IMR-90 (cell line): ENCODE measurements around the gene IFIT5.
A peak's percentile ranks its signal among the peaks of the same experiment; 100 is the strongest.

ENCODE experiments used
- FOS ChIP-seq: fragments of 150-350 bp; IDR thresholded peaks from 2 replicates; pipeline ENCODE4 v1.6.1; 2016; ENCODE audit warnings: low read depth, low read length
- NFE2L2 ChIP-seq: fragments of 150-350 bp; IDR thresholded peaks from 2 replicates; pipeline ENCODE4 v1.6.1; 2016; ENCODE audit warnings: low read depth, mild to moderate bottlenecking, low read length
- RAD21 ChIP-seq: IDR thresholded peaks from 2 replicates; pipeline ENCODE4 v1.6.1; 2012; ENCODE audit warnings: low read length, improper control_type of control experiment
- RCOR1 ChIP-seq: IDR thresholded peaks from 2 replicates; pipeline ENCODE4 v1.6.1; 2012; ENCODE audit warnings: mild to moderate bottlenecking, low read length, improper control_type of control experiment; ENCODE audit not compliant: insufficient replicate concordance
- SMC3 ChIP-seq: fragments of 150-350 bp; IDR thresholded peaks from 2 replicates; pipeline ENCODE4 v1.6.1; 2016; ENCODE audit warnings: low read depth, mild to moderate bottlenecking, antibody characterized with exemption, low read length, moderate library complexity
- TF ChIP-seq, protein P1 (sequence below): conservative IDR thresholded peaks from 2 replicates; pipeline ENCODE4 v1.5.1; 2012; ENCODE audit warnings: mild to moderate bottlenecking, low read depth, low read length, improper control_type of control experiment
- TF ChIP-seq, protein P2 (sequence below): fragments of 150-350 bp; IDR thresholded peaks from 2 replicates; pipeline ENCODE4 v1.6.1; 2017; ENCODE audit warnings: mild to moderate bottlenecking, antibody characterized with exemption, low read length, low read depth

DNA sequence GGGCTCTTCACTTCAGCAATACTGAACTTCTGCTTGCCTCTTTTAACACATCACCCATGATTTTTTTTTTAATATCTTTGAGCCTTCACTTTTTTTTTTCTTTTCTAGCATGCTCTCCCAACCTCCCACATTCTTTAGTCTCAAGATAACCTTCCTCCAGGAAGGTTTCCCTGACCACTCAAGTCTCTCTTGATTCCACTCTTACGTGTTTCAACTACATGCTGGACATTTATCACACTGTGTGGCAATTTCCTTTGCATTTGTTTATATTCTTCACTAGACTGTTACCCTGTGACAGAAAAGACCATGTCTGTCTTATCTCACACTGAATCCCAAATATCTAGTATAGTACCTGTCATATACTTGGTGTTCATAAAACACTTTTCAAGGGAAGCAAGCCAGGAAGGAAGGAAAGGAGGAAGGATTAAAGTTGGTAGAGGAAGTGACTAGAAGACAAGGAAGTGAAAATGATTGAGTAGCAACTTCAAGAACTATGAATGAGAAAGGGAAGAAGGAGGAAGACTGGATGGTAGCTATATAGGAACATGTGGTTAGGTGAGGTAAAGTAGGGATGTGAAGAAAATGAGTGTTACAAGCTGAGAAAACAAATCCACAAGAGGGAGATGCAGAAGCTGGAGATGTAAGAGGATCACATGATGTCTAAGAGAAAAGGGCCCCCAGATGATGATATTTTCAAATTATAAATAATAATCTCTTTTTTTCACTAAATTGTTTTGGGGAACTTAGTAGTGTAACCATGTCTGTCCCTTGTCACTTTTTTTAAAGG is 40.4 kb downstream of the IFIT5 start:
- TF ChIP-seq, protein P1, sequence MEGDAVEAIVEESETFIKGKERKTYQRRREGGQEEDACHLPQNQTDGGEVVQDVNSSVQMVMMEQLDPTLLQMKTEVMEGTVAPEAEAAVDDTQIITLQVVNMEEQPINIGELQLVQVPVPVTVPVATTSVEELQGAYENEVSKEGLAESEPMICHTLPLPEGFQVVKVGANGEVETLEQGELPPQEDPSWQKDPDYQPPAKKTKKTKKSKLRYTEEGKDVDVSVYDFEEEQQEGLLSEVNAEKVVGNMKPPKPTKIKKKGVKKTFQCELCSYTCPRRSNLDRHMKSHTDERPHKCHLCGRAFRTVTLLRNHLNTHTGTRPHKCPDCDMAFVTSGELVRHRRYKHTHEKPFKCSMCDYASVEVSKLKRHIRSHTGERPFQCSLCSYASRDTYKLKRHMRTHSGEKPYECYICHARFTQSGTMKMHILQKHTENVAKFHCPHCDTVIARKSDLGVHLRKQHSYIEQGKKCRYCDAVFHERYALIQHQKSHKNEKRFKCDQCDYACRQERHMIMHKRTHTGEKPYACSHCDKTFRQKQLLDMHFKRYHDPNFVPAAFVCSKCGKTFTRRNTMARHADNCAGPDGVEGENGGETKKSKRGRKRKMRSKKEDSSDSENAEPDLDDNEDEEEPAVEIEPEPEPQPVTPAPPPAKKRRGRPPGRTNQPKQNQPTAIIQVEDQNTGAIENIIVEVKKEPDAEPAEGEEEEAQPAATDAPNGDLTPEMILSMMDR = 0 out of 2 replicates have a peak, but pooled peaks have one; percentile 10
- TF ChIP-seq RAD21 = no peak
- TF ChIP-seq RCOR1 = no peak
- no peak for TF ChIP-seq SMC3
- TF ChIP-seq FOS = no peak
- TF ChIP-seq, protein P2, sequence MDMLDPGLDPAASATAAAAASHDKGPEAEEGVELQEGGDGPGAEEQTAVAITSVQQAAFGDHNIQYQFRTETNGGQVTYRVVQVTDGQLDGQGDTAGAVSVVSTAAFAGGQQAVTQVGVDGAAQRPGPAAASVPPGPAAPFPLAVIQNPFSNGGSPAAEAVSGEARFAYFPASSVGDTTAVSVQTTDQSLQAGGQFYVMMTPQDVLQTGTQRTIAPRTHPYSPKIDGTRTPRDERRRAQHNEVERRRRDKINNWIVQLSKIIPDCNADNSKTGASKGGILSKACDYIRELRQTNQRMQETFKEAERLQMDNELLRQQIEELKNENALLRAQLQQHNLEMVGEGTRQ = no peak
- TF ChIP-seq NFE2L2 = no peak
